GM12878 (cell line): ENCODE data around the gene BRSK2.

Experiments
- ASH2L ChIP-seq: fragments of 300-600, 200-600 bp; sonication (generic); IDR thresholded peaks from 2 replicates; pipeline ENCODE4 v1.6.1; 2017; ENCODE audit warnings: low read depth, mild to moderate bottlenecking, borderline replicate concordance
- BCL3 ChIP-seq: IDR thresholded peaks from 2 replicates; pipeline ENCODE4 v1.6.1; 2011; ENCODE audit warnings: borderline replicate concordance, low read depth, mild to moderate bottlenecking, moderate library complexity, low read length; ENCODE audit not compliant: insufficient read depth, poor library complexity, severe bottlenecking
- CEBPB ChIP-seq, 2 experiments: fragments of 150-350 bp in 1 of 2; IDR thresholded peaks; 2 replicates each; pipeline ENCODE4 v1.6.1; 2012 to 2014; ENCODE audit warnings: low read depth in 2 of 2, low read length in 2 of 2, borderline replicate concordance in 1 of 2, inconsistent platforms in 1 of 2
- CTCF ChIP-seq, 3 experiments: IDR thresholded peaks in 2 of 3; conservative IDR thresholded peaks in 1 of 3; 2 replicates each; pipeline ENCODE4 v1.5.1; 2011; ENCODE audit warnings: low read depth in 3 of 3, low read length in 3 of 3, mild to moderate bottlenecking in 3 of 3, control low read depth in 2 of 3, moderate library complexity in 2 of 3, inconsistent platforms in 1 of 3, mixed read lengths in 1 of 3; ENCODE audit not compliant: control insufficient read depth in 2 of 3, insufficient read depth in 1 of 3; ENCODE audit errors: extremely low read depth in 1 of 3
- EP300 ChIP-seq, 2 experiments: fragments of 150-350 bp in 1 of 2; IDR thresholded peaks; 2 replicates each; pipeline ENCODE4 v1.6.1; 2011 to 2012; ENCODE audit warnings: low read depth in 2 of 2, low read length in 2 of 2, borderline replicate concordance in 1 of 2, improper control_type of control experiment in 1 of 2, inconsistent platforms in 1 of 2; ENCODE audit not compliant: control insufficient read depth in 1 of 2
- HCFC1 ChIP-seq: fragments of 150-350 bp; IDR thresholded peaks from 2 replicates; pipeline ENCODE4 v1.6.1; 2014; ENCODE audit warnings: low read length
- HDGF ChIP-seq: fragments of 450-650 bp; IDR thresholded peaks from 2 replicates; pipeline ENCODE4 v1.6.1; 2016; ENCODE audit warnings: antibody characterized with exemption
- MAX ChIP-seq: IDR thresholded peaks from 2 replicates; pipeline ENCODE4 v1.6.1; 2012; ENCODE audit warnings: low read depth, low read length, improper control_type of control experiment
- MLLT1 ChIP-seq: fragments of 450-650 bp; IDR thresholded peaks from 2 replicates; pipeline ENCODE4 v1.6.1; 2016; ENCODE audit warnings: mild to moderate bottlenecking
- NFYB ChIP-seq: IDR thresholded peaks from 2 replicates; pipeline ENCODE4 v1.6.1; 2011; ENCODE audit warnings: low read depth, mild to moderate bottlenecking, low read length, improper control_type of control experiment, moderate library complexity; ENCODE audit not compliant: insufficient read depth
- POLR2A ChIP-seq: IDR thresholded peaks from 2 replicates; pipeline ENCODE4 v1.6.1; 2011; ENCODE audit warnings: low read depth, mild to moderate bottlenecking, low read length
- POLR2AphosphoS2 ChIP-seq: IDR thresholded peaks from 2 replicates; pipeline ENCODE4 v1.6.1; 2011; ENCODE audit warnings: low read depth, mild to moderate bottlenecking, low read length, improper control_type of control experiment, moderate library complexity
- POLR2AphosphoS5 ChIP-seq: IDR thresholded peaks from 2 replicates; pipeline ENCODE4 v1.6.1; 2011; ENCODE audit warnings: mild to moderate bottlenecking, low read length, inconsistent platforms
- SP1 ChIP-seq: IDR thresholded peaks from one replicate; pipeline ENCODE4 v1.6.1; 2011; ENCODE audit warnings: low read depth, low read length

- TF ChIP-seq HCFC1 (no peak), CEBPB (IDR thresholded peaks at IDR 0.05; ENCODE audit: borderline replicate concordance in 1 of 2, low read depth in 2 of 2, low read length in 2 of 2) (no peak), POLR2A (no peak), HDGF (no peak), MAX (no peak), BCL3 (no peak), CTCF (IDR thresholded peaks at IDR 0.05 in 2 of 3, conservative IDR thresholded peaks at IDR 0.05 in 1 of 3; ENCODE audit: control insufficient read depth in 2 of 3, extremely low read depth in 1 of 3, insufficient read depth in 1 of 3, low read depth in 3 of 3, low read length in 3 of 3) (no peak), SP1 (no peak), MLLT1 (no peak), POLR2AphosphoS5 (no peak), EP300 (IDR thresholded peaks at IDR 0.05; ENCODE audit: borderline replicate concordance in 1 of 2, control insufficient read depth in 1 of 2, low read depth in 2 of 2, low read length in 2 of 2) (no peak), POLR2AphosphoS2 (no peak), NFYB (no peak), ASH2L (no peak)
Measured at GRCh38 chr11:1407668-1408067, 17.9 kb downstream of the BRSK2 start.
